HepG2 (cell line): ENCODE results near the gene ETF1. TPM values are rescaled to one million over a fixed set of nuclear protein-coding genes. Genes with fewer than 3 reads are reported as not detected.

Experiments
- ATM ChIP-seq: fragments of 450-650 bp; IDR thresholded peaks from 2 replicates; pipeline ENCODE4 v1.7.1; 2017; ENCODE audit warnings: mild to moderate bottlenecking, borderline replicate concordance
- ATRX ChIP-seq: sonication (generic); formaldehyde crosslinking; IDR thresholded peaks from 2 replicates; pipeline ENCODE4 v1.4.0; 2020; ENCODE audit warnings: missing genetic modification reagents, borderline replicate concordance
- GMEB1 ChIP-seq: sonication (generic); formaldehyde crosslinking; IDR thresholded peaks from 2 replicates; pipeline ENCODE4 v1.5.1; 2020; ENCODE audit warnings: missing genetic modification reagents, mild to moderate bottlenecking, borderline replicate concordance
- GTF2F1 ChIP-seq: fragments of 150-350 bp; IDR thresholded peaks from 2 replicates; pipeline ENCODE4 v1.6.1; 2014; ENCODE audit warnings: low read length
- KLF16 ChIP-seq, 2 experiments: sonication (generic) in 1 of 2; formaldehyde crosslinking in 1 of 2; IDR thresholded peaks; 2 replicates each; pipeline versions ENCODE4 v1.6.1 to v1.8.0; 2016 to 2023; ENCODE audit warnings: missing genetic modification reagents in 2 of 2, missing compliant biosample characterization in 1 of 2
- KLF9 ChIP-seq: IDR thresholded peaks from 2 replicates; pipeline ENCODE4 v1.6.1; 2016; ENCODE audit warnings: low read depth
- MED8 ChIP-seq: sonication (generic); formaldehyde crosslinking; IDR thresholded peaks from 2 replicates; pipeline ENCODE4 v1.8.1; 2023; ENCODE audit warnings: mild to moderate bottlenecking, missing genetic modification reagents; ENCODE audit not compliant: insufficient replicate concordance
- MEF2D ChIP-seq: sonication (generic); formaldehyde crosslinking; IDR thresholded peaks from 2 replicates; pipeline ENCODE4 v1.5.1; 2020; ENCODE audit warnings: mild to moderate bottlenecking, missing genetic modification reagents
- MYC ChIP-seq: sonication (generic); formaldehyde crosslinking; IDR thresholded peaks from 2 replicates; pipeline ENCODE4 v1.9.0; 2021; ENCODE audit warnings: missing genetic modification reagents, borderline replicate concordance
- PAXIP1 ChIP-seq: sonication (generic); formaldehyde crosslinking; conservative IDR thresholded peaks from 2 replicates; pipeline ENCODE4 v1.4.0; 2020; ENCODE audit warnings: mild to moderate bottlenecking, missing genetic modification reagents, moderate library complexity
- PBX2 ChIP-seq: IDR thresholded peaks from 2 replicates; pipeline ENCODE4 v1.6.1; 2016; ENCODE audit warnings: control low read depth
- PTBP1 ChIP-seq: fragments of 200-400 bp; formaldehyde crosslinking; IDR thresholded peaks from 2 replicates; pipeline ENCODE4 v1.6.1; 2018; ENCODE audit warnings: low read length, low read depth; ENCODE audit not compliant: poor library complexity, severe bottlenecking
- SNAI1 ChIP-seq: sonication (generic); formaldehyde crosslinking; IDR thresholded peaks from 2 replicates; pipeline ENCODE4 v1.5.0; 2020; ENCODE audit warnings: mild to moderate bottlenecking, missing genetic modification reagents, borderline replicate concordance
- SRF ChIP-seq: IDR thresholded peaks from 2 replicates; pipeline ENCODE4 v1.6.1; 2011; ENCODE audit warnings: mild to moderate bottlenecking, low read depth, low read length, moderate library complexity
- TEAD2 ChIP-seq: sonication (generic); formaldehyde crosslinking; IDR thresholded peaks from 2 replicates; pipeline ENCODE4 v1.9.0; 2021; ENCODE audit warnings: missing genetic modification reagents
- THYN1 ChIP-seq: sonication (generic); formaldehyde crosslinking; IDR thresholded peaks from 2 replicates; pipeline ENCODE4 v1.8.1; 2023; ENCODE audit warnings: low read depth, mild to moderate bottlenecking, moderate library complexity, missing genetic modification reagents, borderline replicate concordance
- ZBTB2 ChIP-seq: sonication (generic); formaldehyde crosslinking; IDR thresholded peaks from 2 replicates; pipeline ENCODE4 v1.8.0; 2022; ENCODE audit warnings: low read depth, missing genetic modification reagents
- ZNF143 ChIP-seq: sonication (generic); formaldehyde crosslinking; IDR thresholded peaks from 2 replicates; pipeline ENCODE4 v1.4.0; 2020; ENCODE audit warnings: missing genetic modification reagents
- ZNF484 ChIP-seq: sonication (generic); formaldehyde crosslinking; IDR thresholded peaks from 2 replicates; pipeline ENCODE4 v1.5.1; 2020; ENCODE audit warnings: mild to moderate bottlenecking, low read depth, missing genetic modification reagents, borderline replicate concordance
- ZNF564 ChIP-seq: sonication (generic); formaldehyde crosslinking; IDR thresholded peaks from 2 replicates; pipeline ENCODE4 v1.8.1; 2023; ENCODE audit warnings: mild to moderate bottlenecking, missing genetic modification reagents
- ZNF839 ChIP-seq: sonication (generic); formaldehyde crosslinking; IDR thresholded peaks from 2 replicates; pipeline ENCODE4 v1.4.0; 2020; ENCODE audit warnings: missing genetic modification reagents, mild to moderate bottlenecking, borderline replicate concordance
- polyA plus RNA-seq, 8 experiments: library from polyadenylated mRNA; depleted of rRNA in 3 of 8; stranded (reverse) in 7 of 8; unstranded in 1 of 8; fragments of >200 nt; fragmentation: Illumina TruSeq in 4 of 8; extraction: Trizol in 4 of 8; gene quantifications; 2 replicates each; pipeline versions ENCODE4 v1.2.1 to v1.2.3, GENCODE V29; 2011 to 2016; ENCODE audit warnings: low read depth in 4 of 8, missing spikeins in 1 of 8, mixed read lengths in 1 of 8; ENCODE audit not compliant: insufficient read depth in 1 of 8
- total RNA-seq, 5 experiments: library from RNA; depleted of rRNA; stranded (reverse); fragments of >200 nt; fragmentation: Illumina TruSeq; extraction: Trizol; gene quantifications; 2 replicates each; pipeline ENCODE4 v1.2.3, GENCODE V29; 2016; ENCODE audit warnings: low read depth in 1 of 5

Gene ETF1
- total and polyA plus RNA-seq, 2 of the 13 experiments (the other 11 are each of a cell fraction or from before 2014, with no cell fraction given): 52.1 to 184 TPM

GRCh38 chr5:138464388-138465260 lies 78.4 kb downstream of the ETF1 start (continued):
- TF ChIP-seq SRF (peak; percentile 100), ZNF564 (CRISPR knock-in tag) (no peak; the same call in none of the 2 replicates), TEAD2 (CRISPR knock-in tag) (no peak), PAXIP1 (CRISPR knock-in tag) (peak; percentile 65; the same call in 1 of the 2 replicates), MED8 (CRISPR knock-in tag) (peak; percentile 55), PTBP1 (no peak), SNAI1 (CRISPR knock-in tag) (peak; percentile 35; the same call in 1 of the 2 replicates), ATRX (CRISPR knock-in tag) (no peak), THYN1 (CRISPR knock-in tag) (0 out of 2 replicates have a peak, but pooled peaks have one; percentile 9), ZNF839 (CRISPR knock-in tag) (no peak), PBX2 (no peak), ATM (no peak), MEF2D (CRISPR knock-in tag) (no peak), GMEB1 (CRISPR knock-in tag) (peak; percentile 42; the same call in 1 of the 2 replicates), KLF9 (CRISPR knock-in tag) (0 out of 2 replicates have a peak, but pooled peaks have one; percentile 33), ZNF484 (CRISPR knock-in tag) (no peak), KLF16 (CRISPR knock-in tag; IDR thresholded peaks at IDR 0.05) (peak; percentile 42 to 83; a peak in 2 of 4 replicates), GTF2F1 (no peak), ZBTB2 (CRISPR knock-in tag) (0 out of 2 replicates have a peak, but pooled peaks have one; percentile 10), MYC (peak; percentile 35; the same call in 1 of the 2 replicates), ZNF143 (peak; percentile 62)
